Measurements from ENCODE around the gene ATP2C1. TPM values are rescaled to one million over a fixed set of nuclear protein-coding genes. Genes with fewer than 3 reads are reported as not detected.

ATP2C1 gene
- total RNA-seq, 1 donor from 2014 or later = 59.3 TPM

DNA sequence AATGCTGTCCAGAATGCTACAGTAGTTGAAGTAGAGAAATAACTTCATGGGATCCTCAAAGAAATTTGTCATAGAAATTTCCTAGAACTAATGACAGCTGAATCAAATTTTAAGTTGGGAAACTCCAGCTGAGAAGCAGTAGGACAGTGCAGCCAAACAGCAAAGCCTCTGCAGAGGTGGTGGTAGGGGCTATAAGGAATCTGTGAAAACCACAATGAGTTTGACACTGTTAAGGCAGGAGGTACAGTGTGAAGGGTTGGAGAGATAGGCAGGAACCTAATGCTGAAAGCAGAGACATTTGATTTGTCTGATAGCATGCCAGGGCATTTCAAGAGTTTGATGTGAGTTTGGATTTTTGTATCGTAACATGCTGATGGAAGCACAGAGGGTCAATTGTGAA, 110.7 kb downstream of the ATP2C1 start:
- CTCF ChIA-PET = no interaction called here
- intact Hi-C loops (cut with micrococcal nuclease) = no loop called here
- H3K4me1 Mint-ChIP-seq = peaks cover 7% of the 10 kb centered on the region
- TF ChIP-seq, protein P1, sequence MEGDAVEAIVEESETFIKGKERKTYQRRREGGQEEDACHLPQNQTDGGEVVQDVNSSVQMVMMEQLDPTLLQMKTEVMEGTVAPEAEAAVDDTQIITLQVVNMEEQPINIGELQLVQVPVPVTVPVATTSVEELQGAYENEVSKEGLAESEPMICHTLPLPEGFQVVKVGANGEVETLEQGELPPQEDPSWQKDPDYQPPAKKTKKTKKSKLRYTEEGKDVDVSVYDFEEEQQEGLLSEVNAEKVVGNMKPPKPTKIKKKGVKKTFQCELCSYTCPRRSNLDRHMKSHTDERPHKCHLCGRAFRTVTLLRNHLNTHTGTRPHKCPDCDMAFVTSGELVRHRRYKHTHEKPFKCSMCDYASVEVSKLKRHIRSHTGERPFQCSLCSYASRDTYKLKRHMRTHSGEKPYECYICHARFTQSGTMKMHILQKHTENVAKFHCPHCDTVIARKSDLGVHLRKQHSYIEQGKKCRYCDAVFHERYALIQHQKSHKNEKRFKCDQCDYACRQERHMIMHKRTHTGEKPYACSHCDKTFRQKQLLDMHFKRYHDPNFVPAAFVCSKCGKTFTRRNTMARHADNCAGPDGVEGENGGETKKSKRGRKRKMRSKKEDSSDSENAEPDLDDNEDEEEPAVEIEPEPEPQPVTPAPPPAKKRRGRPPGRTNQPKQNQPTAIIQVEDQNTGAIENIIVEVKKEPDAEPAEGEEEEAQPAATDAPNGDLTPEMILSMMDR (IDR thresholded peaks at IDR 0.05) = no peak
- DNase-seq (no peak), ATAC-seq (ENCODE audit: low read depth) (no peak)
- H3K9me3 Mint-ChIP-seq = no peaks in the 10 kb centered on the region
- H3K36me3 Mint-ChIP-seq (ENCODE audit: low read depth) = peaks cover 67% of the 10 kb centered on the region
- H3K4me3 Mint-ChIP-seq = no peak overlapping the region
- H3K27ac Mint-ChIP-seq = no peak overlapping the region
- no peaks in the 10 kb centered on the region for H3K27me3 Mint-ChIP-seq
- POLR2A ChIA-PET = no interaction called here

DNA sequence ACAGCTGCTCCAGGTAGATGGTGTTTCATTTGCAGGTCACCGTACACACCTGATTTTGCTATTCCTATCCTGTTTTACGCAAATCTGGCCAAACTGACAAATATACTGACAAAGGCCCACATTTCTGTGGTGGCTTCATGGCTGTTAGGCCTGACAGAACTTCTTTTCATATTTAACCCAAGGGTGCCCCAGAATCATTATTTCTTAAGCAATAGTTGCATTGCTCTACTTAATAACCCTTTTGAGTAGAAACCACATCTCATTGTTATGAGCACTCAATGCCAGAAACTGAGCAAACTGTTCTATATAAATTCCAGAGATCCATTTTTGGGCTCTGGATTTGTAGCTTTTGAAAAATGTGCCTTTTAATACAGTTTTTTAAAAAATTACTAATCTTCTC, 113.4 kb downstream of the ATP2C1 start:
- POLR2A ChIA-PET = no interaction called here
- DNase-seq = no peak
- Mint-ChIP-seq H3K27ac (no peak overlapping the region), H3K4me1 (peaks cover 7% of the 10 kb centered on the region), H3K4me3 (no peak overlapping the region), H3K9me3 (no peaks in the 10 kb centered on the region), H3K27me3 (no peaks in the 10 kb centered on the region), H3K36me3 (ENCODE audit: low read depth) (peaks cover 68% of the 10 kb centered on the region)
- no peak for ATAC-seq (ENCODE audit: low read depth)
- intact Hi-C loops (cut with micrococcal nuclease) = no loop called here
- CTCF ChIA-PET = no interaction called here
- TF ChIP-seq, protein P1 (IDR thresholded peaks at IDR 0.05) = no peak

DNA sequence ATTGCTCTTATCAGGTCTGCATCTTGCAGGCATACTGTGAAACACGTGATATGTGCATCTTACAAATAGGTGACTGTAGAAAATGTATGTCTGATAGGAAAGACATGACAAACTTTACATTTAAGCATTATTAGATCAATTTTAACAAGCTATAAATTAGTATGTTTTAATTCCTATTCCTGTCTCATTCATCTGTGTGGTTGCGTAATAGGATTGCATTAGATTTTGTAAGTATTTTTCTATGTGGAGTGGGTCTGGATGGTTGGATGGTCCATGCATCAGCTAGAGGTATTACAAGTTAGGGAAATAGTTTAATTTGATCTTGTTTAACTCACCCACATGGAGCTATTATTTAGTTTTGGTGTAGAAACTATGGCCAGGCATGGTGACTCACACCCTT, 113.9 kb downstream of the ATP2C1 start:
- H3K4me1 Mint-ChIP-seq = peaks cover 7% of the 10 kb centered on the region
- H3K4me3 Mint-ChIP-seq = no peak overlapping the region
- H3K27ac Mint-ChIP-seq = no peak overlapping the region
- ChIA-PET CTCF (no interaction called here), POLR2A (no interaction called here)
- no peaks in the 10 kb centered on the region for H3K9me3 Mint-ChIP-seq
- TF ChIP-seq, protein P1 (IDR thresholded peaks at IDR 0.05) = no peak
- intact Hi-C loops (cut with micrococcal nuclease) = no loop called here
- ATAC-seq (ENCODE audit: low read depth) (no peak), DNase-seq (no peak)
- H3K36me3 Mint-ChIP-seq (ENCODE audit: low read depth) = peaks cover 69% of the 10 kb centered on the region
- H3K27me3 Mint-ChIP-seq = no peaks in the 10 kb centered on the region

DNA sequence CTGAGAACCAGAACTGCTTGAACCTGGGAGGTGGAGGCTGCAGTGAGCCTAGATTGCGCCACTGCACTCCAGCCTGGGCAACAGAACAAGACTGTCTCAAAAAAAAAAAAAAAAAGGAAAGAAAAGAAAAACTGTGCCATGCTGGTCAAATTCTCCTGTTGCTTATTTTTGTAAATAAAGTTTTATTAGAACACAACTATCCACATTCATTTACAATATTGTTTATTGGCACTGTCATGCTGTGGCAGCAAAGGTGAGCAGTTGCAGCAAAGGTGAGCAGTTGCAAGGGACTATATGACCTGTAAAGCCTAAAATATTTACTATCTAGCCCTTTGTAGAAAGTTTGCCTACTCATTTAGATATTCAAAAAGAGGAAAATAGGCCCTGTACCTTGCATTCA, 114.4 kb downstream of the ATP2C1 start:
- TF ChIP-seq, protein P1 (IDR thresholded peaks at IDR 0.05) = no peak
- H3K27me3 Mint-ChIP-seq = no peaks in the 10 kb centered on the region
- H3K27ac Mint-ChIP-seq = no peak overlapping the region
- DNase-seq (no peak), ATAC-seq (ENCODE audit: low read depth) (no peak)
- H3K4me3 Mint-ChIP-seq = no peak overlapping the region
- peaks cover 72% of the 10 kb centered on the region for H3K36me3 Mint-ChIP-seq (ENCODE audit: low read depth)
- H3K9me3 Mint-ChIP-seq = no peaks in the 10 kb centered on the region
- CTCF ChIA-PET = no interaction called here
- POLR2A ChIA-PET = no interaction called here
- intact Hi-C loops (cut with micrococcal nuclease) = no loop called here
- peaks cover 7% of the 10 kb centered on the region for H3K4me1 Mint-ChIP-seq

DNA sequence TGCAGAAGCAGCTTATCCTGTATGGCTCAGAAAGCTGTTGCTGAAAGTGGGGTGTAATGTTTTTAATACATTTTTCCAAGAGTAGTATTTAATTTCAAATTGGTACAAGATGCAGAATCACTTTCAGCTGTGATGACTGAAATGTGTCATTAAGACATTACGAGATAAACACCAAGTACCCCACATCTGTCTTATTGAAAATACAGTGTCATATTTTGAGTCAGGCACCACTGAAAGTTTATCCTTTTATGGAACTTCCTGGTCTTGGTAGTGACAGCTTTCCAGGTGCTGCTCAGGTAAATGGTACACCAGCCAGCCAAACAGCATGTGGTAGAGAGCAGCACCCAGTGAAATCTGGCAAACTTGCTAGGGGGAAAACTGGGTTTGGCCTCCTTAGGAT, 115.8 kb downstream of the ATP2C1 start:
- peaks cover 7% of the 10 kb centered on the region for H3K4me1 Mint-ChIP-seq
- TF ChIP-seq, protein P1 (IDR thresholded peaks at IDR 0.05) = no peak
- intact Hi-C loops (cut with micrococcal nuclease) = no loop called here
- ATAC-seq (ENCODE audit: low read depth) (no peak), DNase-seq (no peak)
- peaks cover 78% of the 10 kb centered on the region for H3K36me3 Mint-ChIP-seq (ENCODE audit: low read depth)
- H3K27me3 Mint-ChIP-seq = no peaks in the 10 kb centered on the region
- H3K27ac Mint-ChIP-seq = no peak overlapping the region
- ChIA-PET CTCF (interaction anchor here (1.2 kb wide), 1 partner anchor 116 kb away, joined by 4 read pairs; the partner anchor contains the start of gene ATP2C1), POLR2A (no interaction called here)
- no peaks in the 10 kb centered on the region for H3K9me3 Mint-ChIP-seq
- no peak overlapping the region for H3K4me3 Mint-ChIP-seq

Data from activated B cell treated with CpG ODN at 0.5 μM for 24 hours (primary cell).